ENCODE measurements around the gene MGAT2.
"Not testable (repeated sequence)": the region's sequence is repeated elsewhere in the genome, so short reads cannot be mapped to it uniquely, and the experiment has no call there.

MGAT2 gene

DNA sequence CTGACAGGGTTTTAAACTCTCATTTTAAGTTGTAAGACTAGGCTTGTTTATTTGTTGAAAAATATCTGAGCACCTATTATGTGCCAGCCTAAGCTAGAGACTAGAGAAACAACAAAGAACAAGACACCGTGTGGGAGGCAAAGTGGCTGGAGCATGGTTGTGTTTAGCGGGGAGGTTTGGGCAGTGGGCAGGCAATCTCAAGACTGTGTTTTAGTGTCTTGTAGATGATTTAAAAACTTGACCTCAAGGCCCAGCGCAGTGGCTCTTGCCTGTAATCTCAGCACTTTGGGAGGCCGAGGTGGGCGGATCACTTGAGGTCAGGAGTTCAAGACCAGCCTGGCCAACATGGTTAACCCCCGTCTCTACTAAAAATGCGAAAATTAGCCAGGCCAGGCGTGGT is 7.9 kb upstream of the MGAT2 start:
- DNase-seq: no peak

DNA sequence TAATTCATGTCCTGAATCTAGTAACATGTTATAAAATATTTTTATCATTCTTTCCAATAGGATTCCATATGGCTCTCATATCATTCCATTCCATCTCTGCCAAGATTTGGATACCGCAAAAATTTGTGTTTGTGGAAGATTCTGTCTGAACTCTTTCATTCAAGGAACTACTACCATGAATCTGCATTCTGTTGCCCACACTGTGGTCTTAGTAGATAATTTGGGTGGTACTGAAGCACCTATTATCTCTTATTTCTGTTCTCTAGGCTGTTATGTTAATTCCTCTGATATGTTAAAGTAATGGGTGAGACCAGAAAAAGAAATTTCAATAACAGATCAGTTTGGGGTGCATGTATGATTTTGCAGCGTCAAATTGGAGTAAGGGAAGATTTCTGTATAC is 6.4 kb upstream of the MGAT2 start:
- DNase-seq: no peak

DNA sequence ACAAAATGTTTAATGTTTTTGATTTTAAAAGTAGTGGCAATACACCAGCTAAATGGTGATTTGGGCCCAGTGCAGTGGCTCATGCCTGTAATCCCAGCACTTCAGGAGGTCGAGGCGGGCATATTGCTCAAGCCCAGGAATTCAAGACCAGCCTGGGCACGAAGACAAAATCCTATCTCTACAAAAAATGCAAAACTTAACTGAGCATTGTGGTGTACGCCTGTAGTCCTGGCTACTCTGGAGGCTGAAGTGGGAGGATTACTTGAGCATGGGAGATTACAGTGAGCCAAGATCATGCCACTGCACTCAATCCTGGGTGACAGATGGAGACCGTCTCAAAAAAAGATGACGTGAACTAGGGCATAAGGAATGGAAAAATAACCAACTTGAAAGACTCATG is 4.8 kb upstream of the MGAT2 start:
- no peak for DNase-seq

DNA sequence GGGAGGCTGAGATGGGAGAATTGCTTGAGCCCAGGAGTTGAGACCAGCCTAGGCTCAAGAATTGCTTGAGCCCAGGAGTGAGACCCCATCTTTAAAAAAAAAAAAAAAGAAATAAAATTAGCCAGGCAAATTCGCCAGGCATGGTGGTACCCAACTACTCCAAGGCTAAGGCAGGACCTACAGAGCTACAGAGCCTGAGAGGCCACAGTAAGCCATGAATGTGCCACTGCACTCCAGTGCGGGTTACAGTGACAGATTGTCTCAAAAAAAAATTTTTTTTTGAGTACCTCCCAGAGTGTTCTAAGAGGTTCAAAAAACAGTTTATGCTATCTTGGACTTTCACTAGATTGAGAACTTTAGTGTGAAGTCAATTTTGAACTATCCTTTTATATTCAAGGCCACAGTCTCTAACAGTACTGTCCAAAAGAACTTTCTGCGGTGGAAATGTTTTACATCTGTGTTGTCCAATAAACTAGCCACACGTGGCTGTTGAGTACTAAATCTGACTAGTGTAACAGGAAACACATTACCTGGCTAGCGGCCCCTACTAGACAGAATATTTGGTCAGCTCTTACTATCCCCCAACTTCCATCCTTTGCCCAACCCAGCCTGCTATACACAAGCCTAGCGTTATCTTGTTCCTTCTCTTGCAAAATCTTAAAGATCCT is 2.6 kb upstream of the MGAT2 start:
- DNase-seq: no peak

DNA sequence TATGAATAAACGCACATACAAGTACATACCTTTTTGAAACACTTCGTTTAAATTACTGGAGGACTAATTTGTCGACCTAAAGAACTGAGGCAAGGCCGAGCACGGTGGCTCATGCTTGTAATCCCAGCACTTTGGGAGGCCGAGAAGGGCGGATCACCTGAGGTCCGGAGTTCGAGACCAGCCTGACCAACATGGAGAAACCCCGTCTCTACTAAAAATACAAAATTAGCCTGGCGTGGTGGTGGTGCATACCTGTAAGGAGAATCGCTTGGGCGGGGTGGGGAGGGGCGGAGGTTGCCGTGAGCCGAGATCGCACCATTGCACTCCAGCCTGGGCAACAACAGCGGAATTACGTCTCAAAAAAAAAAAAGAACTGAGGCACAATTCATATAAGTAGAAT is 1.3 kb upstream of the MGAT2 start:
- DNase-seq: not testable (repeated sequence)

DNA sequence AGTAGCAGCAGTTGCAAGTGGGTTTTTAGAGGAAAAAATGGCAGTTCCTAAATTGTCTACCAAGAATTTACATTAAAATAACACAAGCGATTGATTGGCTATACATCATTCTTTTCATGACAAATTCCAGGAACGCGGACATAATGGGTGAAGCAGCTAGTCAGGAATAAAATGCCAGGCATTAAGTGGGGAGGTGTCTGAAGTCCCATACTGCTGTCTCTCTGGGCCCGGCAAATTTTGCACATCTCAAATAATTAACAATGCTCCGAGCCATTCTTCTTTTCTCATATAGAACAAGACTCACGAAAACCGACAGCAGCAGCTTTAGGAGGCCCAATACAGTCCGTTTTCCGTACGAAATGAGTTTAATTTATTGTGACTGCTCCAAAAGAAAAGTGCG is 869 bp upstream of the MGAT2 start:
- no peak for DNase-seq

DNA sequence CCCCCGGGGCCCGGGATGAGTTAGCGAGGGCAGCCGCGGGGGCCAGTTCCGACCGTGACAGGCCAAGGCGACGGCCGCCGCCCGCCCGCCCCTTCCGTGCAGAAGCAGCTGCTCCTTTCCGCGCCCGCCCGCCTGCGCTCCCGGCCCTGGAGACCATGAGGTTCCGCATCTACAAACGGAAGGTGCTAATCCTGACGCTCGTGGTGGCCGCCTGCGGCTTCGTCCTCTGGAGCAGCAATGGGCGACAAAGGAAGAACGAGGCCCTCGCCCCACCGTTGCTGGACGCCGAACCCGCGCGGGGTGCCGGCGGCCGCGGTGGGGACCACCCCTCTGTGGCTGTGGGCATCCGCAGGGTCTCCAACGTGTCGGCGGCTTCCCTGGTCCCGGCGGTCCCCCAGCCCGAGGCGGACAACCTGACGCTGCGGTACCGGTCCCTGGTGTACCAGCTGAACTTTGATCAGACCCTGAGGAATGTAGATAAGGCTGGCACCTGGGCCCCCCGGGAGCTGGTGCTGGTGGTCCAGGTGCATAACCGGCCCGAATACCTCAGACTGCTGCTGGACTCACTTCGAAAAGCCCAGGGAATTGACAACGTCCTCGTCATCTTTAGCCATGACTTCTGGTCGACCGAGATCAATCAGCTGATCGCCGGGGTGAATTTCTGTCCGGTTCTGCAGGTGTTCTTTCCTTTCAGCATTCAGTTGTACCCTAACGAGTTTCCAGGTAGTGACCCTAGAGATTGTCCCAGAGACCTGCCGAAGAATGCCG is 699 bp downstream of the MGAT2 start:
- DNase-seq: peak; percentile 59

DNA sequence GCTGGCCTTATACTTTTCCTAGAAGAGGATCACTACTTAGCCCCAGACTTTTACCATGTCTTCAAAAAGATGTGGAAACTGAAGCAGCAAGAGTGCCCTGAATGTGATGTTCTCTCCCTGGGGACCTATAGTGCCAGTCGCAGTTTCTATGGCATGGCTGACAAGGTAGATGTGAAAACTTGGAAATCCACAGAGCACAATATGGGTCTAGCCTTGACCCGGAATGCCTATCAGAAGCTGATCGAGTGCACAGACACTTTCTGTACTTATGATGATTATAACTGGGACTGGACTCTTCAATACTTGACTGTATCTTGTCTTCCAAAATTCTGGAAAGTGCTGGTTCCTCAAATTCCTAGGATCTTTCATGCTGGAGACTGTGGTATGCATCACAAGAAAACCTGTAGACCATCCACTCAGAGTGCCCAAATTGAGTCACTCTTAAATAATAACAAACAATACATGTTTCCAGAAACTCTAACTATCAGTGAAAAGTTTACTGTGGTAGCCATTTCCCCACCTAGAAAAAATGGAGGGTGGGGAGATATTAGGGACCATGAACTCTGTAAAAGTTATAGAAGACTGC is 1.5 kb downstream of the MGAT2 start:
- no peak for DNase-seq

DNA sequence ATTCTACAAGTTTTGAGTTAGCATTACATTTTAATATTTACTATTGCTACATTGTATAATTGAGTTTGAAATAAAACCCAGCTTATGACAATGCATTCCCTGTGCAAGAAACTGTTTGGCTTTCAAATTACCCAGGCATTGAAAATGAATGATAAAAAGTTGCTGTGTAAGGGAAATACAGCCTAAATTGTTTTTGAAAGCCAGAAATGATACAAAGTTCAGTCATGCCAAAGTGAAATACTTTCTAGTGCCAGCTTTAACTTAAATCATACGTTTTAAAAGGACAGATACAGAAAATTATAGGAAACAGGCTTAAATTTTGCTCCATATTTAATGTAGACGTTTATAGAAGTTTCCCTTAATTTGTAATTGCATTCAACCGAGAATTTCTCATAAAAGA is 2.8 kb downstream of the MGAT2 start:
- no peak for DNase-seq

DNA sequence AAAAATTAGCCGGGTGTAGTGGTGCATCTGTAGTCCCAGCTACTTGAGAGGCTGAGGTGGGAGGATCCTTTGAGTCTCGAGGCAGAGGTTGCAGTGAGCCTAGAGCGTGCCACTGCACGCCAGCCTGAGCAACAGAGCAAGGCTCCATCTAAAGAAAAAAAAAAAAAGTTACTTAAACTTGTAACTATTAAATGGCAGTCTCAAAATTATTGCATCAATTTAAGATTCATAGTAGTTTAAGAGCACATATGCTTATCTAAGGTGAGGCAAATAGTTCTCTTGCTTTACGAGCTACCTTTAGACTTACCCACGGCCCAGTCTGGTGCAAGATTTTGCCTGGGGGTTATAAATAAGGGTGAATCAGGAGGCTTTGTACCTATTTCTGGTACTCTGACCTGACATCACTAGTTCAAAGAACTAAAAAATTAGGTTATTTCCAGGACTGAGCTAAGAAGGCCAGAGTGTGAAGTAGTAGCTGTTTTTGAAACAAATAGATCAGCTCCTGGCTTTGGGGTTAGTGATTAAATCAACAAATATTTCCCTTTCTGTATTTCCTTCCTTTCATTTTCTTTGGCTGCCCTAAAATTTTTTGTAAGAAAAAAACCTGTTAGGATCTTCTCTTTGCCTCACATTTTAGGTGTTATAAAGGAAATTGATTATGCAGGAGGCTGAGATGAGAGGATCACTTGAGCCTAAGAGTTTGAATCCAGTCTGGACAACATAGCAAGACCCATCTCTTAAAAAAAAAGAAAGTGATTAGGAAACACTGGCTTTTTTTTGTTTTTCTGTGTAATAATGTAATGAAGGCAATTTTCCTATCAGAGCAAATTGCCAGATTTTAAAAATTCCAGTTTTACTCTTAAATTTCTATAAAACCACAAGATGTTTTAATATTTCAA is 3.6 kb downstream of the MGAT2 start:
- no peak for DNase-seq

DNA sequence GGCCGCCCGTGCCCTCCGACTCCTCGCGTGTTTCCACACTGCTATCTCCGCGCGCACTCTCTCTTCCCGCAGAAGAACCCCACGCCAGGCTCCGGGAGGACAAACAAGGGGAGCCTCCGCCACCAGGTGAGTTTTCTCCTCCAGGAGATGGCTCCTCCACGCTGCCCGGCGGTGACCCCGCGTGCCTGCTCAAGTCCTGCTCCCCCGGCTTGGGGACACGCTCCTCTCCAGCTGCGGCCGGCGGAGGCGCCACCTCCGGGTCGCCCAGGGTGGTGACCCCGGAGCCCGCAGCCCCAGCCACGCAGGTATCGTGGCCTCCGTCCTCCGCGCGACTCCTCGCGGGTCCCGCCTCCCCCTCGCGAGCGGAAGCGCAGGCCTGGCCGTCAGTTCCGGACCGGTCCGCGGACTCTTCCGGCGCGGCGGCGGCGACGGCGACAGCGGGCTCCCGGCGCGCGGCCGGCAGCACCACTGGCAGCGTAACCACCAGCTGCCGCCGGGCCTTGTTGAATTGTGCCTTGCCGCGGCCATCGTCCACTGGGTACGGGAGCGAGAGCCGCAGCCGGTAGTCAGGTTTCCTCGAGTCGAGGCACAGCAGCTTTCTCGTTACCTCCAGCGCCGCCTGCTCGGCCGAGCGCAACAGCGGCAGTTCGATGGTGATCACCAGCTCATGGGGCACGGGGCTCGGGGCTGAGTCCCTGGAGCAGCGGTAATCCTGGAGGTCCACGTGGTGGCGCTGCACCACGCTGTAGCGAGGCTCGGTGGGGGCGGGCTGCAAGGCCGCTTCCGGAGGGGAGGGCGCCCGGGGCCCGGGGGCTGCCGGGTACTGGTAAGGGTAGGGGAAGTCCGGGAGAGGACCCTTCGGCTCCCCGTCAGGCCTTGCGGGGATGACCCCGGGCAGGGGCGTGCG is 13.3 kb downstream of the MGAT2 start:
- DNase-seq: peak; percentile 93

DNA sequence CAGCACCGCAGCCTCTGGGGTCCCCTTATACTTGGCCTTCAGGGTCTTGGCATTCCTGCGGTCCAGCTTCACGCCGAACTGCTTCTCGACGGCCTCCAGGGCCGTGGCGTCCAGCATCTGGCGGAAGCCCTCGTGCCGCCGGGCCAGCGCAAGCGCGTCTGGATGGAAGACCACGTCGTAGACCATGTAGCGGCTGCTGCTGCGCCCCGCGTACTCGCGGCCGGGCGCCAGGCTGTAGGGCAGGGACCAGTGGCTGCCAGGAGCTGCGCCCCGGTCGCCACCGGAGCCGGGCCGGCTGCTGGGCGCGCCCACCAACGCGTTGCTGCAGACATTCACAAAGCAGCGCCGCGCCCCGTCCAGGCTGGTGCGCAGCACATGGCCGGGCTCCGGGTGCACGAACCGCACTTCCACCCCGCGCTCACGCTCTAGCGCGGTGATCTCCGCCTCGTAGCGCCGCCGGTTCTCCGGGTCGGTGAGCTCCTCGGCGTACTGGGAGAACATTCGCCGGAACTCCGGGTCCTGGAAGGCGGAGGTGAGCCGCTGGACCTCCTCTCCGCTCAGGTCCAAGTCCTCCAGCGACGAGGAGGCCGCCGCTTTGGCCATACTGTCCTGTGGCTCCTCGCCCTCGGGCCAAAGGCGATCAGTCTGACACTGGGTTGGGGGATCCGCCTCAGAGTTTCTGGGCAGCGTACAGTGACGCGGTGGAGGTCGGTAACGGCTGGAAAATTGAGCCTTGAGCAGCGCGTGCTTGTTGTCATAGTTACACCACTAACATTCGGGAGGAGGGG is 14.1 kb downstream of the MGAT2 start, which contains the start of gene DNAAF2:
DNAAF2 (minus strand) TSS at position 698 of the 788 bp plus-strand sequence; CDS start at position 603, 95 bp downstream.
- DNase-seq: peak; percentile 54

DNA sequence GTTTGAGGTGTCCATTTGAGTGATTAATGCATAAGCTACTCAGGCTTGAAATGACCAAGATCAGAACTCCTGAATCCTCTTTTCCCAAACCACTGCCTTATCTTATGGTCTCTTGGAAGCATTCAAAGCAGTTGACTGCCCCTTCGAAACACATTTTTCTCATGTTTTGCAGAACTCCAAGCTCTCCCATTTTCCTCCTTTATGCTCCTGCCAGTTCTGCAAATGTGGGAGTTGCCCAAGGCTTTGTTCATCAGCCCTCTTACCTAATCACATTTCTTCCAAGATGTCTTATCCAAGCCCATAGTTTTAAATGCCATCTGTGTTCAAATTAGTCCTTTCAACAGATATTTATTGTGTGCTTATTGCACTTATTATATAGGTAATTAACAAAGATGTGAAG is 16.3 kb downstream of the MGAT2 start:
- DNase-seq: no peak

DNA sequence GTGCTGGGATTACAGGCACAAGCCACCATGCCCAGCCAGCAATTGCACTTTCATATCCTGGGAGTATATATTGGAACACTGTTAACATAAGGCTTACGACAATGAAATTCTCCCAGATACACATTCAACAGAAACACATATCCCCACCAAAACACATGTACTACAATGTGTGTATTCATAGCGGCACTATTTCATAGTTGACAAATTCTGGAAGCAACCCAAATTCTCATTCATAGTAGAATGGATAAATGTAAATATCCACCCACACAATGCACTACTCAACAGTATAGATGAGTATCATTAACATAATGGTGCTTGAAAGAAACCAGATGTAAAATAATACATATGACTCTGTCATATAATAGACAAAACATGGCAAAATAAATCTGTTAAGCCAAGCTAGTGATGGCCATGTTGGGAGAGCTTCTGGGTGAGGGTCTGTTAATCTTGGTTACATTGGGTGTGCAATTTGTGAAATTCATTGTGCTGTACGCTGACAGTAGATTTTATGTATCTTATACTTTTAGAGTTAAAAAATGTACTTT is 17.0 kb downstream of the MGAT2 start:
- no peak for DNase-seq

DNA sequence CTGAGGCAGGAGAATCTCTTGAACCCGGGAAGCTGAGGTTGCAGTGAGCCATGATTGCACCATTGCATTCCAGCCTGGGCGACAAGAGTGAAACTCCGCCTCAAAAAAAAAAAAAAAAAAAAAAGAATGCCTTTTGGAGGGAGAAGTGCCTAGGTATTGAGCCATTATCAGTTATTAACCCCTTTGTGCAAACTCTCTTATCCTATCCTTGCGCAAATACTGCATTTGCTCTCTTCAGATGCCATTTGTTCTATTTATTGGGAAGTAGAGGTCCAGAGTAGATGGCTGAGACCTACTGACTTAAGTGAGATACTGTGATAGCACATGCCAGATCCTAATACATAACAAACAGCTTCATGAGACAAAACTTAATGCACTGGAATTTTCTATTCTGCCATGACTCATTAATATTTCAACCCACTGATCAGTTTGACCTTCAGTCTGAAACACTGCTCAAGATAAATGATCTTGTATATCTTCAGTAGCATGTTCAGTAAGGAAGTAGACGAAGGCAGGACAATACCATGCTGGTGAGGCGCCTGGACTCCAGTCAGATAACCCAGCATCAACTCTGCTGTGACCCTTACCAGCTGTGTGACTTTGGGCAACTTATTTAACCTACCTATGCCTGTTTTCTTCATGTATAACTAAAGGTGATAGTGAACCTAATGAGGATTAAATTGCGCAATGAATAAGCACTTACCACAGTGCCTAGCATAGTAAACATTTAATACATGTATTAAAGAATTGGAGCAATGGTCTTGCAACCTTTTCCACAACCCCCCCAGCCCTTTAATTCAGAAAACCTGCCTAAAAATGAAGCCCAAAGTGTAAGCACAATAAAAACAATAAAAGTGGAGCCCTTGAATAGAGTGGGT is 20.2 kb downstream of the MGAT2 start:
- no peak for DNase-seq

DNA sequence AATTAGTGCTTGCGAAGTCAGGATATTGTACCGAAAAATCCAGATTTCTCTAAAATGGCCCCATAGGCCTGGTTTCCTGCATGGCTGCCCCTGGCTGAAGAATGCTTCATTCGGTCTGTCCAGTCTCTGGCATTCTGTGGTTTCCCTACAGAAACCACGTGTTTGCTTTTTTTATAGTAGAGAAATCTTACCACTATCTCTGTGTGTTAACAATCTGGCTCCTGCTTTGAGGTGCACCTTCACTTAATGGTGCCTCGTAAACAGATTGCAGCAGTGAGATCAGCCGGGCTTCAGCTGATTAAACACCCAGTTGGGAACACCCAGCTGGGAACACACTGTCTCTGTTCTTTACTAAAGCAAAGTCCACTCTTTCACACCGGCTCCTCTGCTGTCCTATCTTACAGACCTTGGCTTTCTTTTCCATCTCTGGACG is 21.1 kb downstream of the MGAT2 start:
- DNase-seq: no peak

DNA sequence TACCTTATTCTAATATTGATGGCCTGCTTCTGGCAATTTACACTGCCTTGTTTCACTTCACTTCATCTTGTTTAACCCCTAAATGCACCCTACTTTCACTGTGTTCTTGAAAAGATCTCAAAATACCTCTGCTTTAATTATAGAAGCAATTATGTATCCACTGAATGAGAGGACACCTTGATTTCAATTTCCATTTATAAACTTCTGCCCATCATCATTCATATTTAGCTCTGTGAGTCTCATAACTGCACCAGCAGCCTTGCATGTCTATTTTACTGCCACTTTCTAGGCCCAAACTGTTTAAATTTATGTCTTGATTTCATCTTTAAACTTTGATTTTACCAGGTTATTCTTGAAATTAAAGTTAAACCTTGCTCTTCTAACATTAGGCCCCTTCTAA is 21.6 kb downstream of the MGAT2 start:
- no peak for DNase-seq

DNA sequence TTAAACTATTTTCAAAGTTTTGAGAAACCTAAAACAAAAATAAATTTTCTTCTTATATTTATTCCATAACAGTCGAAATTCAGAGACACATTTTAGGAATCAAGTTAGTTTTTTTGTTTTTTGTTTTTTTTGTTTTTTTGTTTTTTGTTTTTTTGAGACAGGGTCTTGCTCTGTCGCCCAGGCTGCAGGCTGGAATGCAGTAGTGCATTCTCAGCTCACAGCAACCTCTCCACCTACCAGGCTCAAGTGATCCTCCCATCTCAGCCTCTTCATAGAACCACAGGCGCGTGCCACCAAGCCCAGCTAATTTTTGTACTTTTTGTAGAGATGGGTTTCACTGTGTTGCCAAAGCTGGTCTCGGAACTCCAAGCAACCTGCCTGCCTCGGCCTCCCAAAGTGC is 32.9 kb downstream of the MGAT2 start:
- no peak for DNase-seq

DNA sequence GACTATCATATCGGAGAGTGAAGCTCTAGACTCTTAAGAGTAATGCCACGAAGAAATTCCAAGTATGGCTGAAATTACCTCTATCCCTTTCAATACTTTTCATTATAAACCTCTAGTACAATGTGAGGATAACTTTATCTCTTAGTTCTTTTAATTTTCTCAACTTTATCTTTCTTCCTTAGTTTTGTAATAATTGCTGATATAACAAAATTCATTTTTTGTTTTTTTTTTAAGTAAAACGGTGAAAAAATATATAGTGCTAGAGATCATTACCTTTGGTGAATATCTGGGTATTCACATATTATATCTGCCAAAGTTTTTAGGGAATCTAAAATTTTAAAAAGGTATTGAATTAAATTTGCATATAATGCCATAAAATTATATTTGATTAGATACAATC is 33.9 kb downstream of the MGAT2 start:
- no peak for DNase-seq

DNA sequence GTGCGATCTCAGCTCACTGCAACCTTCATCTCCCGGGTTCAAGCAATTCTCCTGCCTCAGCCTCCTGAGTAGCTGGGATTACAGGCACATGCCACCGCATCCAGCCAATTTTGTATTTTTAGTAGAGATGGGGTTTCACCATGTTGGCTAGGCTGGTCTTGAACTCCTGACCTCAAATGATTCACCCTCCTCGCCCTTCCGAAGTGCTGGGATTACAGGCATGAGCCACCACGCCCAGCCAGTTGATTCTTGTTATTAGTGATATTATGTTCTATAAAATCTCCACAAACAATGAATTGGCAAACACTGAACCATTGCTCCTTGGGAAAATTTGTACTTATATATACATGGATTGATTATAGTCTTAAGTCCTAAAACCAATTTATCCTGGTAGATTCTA is 36.9 kb downstream of the MGAT2 start:
- DNase-seq: not testable (repeated sequence)
